Panc1 (cell line): ENCODE measurements around the gene DOCK3. TPM values are rescaled to one million over a fixed set of nuclear protein-coding genes. Genes with fewer than 3 reads are reported as not detected.

Experiments
- ATAC-seq: fragments of 200-7000 bp; cut with Tn5 transposase; 2 replicates; pipeline ENCODE4 v1.9.1; 2020; ENCODE audit warnings: mild to moderate bottlenecking, moderate library complexity
- BruUV-seq: library from RNA; stranded (reverse); fragments of 400-500 nt; replicated peaks from 2 replicates; lab custom pipeline; 2021; lab: Mats Ljungman, UMichigan
- CTCF ChIA-PET: fragments of 300-600 bp; sonication (Branson Sonifier 250); formaldehyde crosslinking; loops from one replicate; lab custom pipeline; 2022; ENCODE audit warnings: antibody characterized with exemption; lab: Charles Lee
- POLR2A ChIA-PET: fragments of 300-600 bp; sonication (Branson Sonifier 250); formaldehyde crosslinking; loops from one replicate; lab custom pipeline; 2022; ENCODE audit warnings: antibody characterized with exemption; lab: Charles Lee
- DNase-seq: peaks from one replicate; pipeline ENCODE4 v3.0.0-alpha.2; 2010; ENCODE audit warnings: low read depth, low spot score
- H3K27ac ChIP-seq: 2 replicates; pipeline ENCODE4 v1.5.1; 2011; ENCODE audit warnings: mild to moderate bottlenecking, low read length, inconsistent platforms
- H3K27me3 ChIP-seq: fragments of 200-500 bp; sonication (Bioruptor generic); 2 replicates; pipeline ENCODE4 v1.6.0; 2014; ENCODE audit warnings: low read length, inconsistent platforms; ENCODE audit not compliant: control insufficient read depth, insufficient read depth
- H3K36me3 ChIP-seq: fragments of 200-500 bp; sonication (Bioruptor generic); 2 replicates; pipeline ENCODE4 v1.5.1; 2014; ENCODE audit warnings: inconsistent platforms, mild to moderate bottlenecking, low read length, moderate library complexity; ENCODE audit not compliant: control insufficient read depth, insufficient read depth
- H3K4me1 ChIP-seq: 2 replicates; pipeline ENCODE4 v1.5.1; 2011; ENCODE audit warnings: inconsistent platforms, mild to moderate bottlenecking, low read length, moderate library complexity; ENCODE audit not compliant: control insufficient read depth, insufficient read depth
- H3K4me3 ChIP-seq, 2 experiments: 2 replicates each; pipeline ENCODE4 v1.5.1; 2011 to 2012; ENCODE audit warnings: low read depth in 2 of 2, low read length in 2 of 2, mild to moderate bottlenecking in 2 of 2, inconsistent platforms in 1 of 2, moderate library complexity in 1 of 2
- H3K9me3 ChIP-seq: fragments of 200-500 bp; sonication (Bioruptor generic); 2 replicates; pipeline ENCODE4 v1.5.1; 2014; ENCODE audit warnings: low read depth, mild to moderate bottlenecking, inconsistent platforms, low read length, moderate library complexity; ENCODE audit not compliant: control insufficient read depth, insufficient read depth
- POLR2AphosphoS5 ChIP-seq: IDR thresholded peaks from 2 replicates; pipeline ENCODE4 v1.6.1; 2012; ENCODE audit warnings: mild to moderate bottlenecking, low read depth, low read length, moderate library complexity
- SIN3A ChIP-seq: IDR thresholded peaks from 2 replicates; pipeline ENCODE4 v1.6.1; 2012; ENCODE audit warnings: low read depth, mild to moderate bottlenecking, low read length, moderate library complexity, borderline replicate concordance; ENCODE audit not compliant: insufficient read depth
- TCF7L2 ChIP-seq: IDR thresholded peaks from 2 replicates; pipeline ENCODE4 v1.6.1; 2011; ENCODE audit warnings: mild to moderate bottlenecking, low read depth, low read length, inconsistent platforms
- in situ Hi-C: cut with HindIII; loops from 2 replicates; pipeline ENCODE4 v1.10.0; 2016; ENCODE audit warnings: low sequenced_read_pairs, low pct_unique_long_range_greater_than_20kb
- intact Hi-C: fragments of 100-400 bp; cut with micrococcal nuclease; formaldehyde crosslinking; loops from one replicate; pipeline ENCODE4 v1.10.0; 2022; ENCODE audit not compliant: unreplicated experiment
- total RNA-seq: library from RNA; stranded (reverse); gene quantifications from one replicate; pipeline ENCODE4 v1.2.1, GENCODE V29; 2021; ENCODE audit not compliant: unreplicated experiment
- TF ChIP-seq, protein P1 (sequence below): fragments of 450-650 bp; IDR thresholded peaks from 2 replicates; pipeline ENCODE4 v1.5.1; 2017; ENCODE audit warnings: mild to moderate bottlenecking
- TF ChIP-seq, protein P2 (sequence below), 2 experiments: IDR thresholded peaks; 2 replicates each; pipeline ENCODE4 v1.6.1; 2011 to 2012; ENCODE audit warnings: low read depth in 2 of 2, control low read depth in 1 of 2, low read length in 1 of 2, mild to moderate bottlenecking in 1 of 2, moderate library complexity in 1 of 2; ENCODE audit not compliant: insufficient read depth in 1 of 2

The DOCK3 gene
- total RNA-seq, 1 experiment from 2014 or later = 0.21 TPM

DNA sequence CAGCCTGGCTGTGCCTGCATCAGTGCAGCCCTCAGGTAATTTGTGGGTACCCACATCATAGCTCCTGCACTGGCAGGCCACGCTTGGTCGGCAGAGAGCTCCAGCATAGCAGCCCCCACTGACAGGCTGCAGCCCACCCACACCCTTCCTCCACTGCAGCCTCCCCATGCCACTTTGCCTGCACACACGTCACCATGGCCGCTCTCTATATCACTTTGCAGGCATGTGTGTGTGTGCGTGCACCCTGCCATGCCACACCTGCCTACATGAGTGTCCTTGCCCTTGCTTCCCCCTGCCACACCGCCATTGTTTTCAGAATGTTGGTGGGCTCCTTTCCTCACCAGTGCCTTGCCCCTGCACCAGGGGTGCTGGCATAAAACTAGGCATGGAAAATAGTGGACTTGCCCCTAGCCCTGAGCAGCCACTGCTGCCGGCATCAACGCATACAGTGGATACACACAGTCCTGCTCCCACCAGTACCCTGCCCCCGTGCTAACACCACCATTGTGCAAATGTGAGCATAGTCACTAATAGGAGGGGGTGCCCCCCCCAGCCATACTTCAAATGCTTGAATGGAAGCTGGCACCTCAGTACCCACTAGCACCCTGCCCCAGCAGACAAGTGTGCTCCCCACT lies 431.6 kb downstream of the DOCK3 start:
- DNase-seq (no peak), ATAC-seq (no peak)
- BruUV-seq = no TSS peak
- in situ Hi-C loops = no loop called here
- H3K27me3 ChIP-seq = no peaks in the 10 kb centered on the region
- no peak overlapping the region for H3K27ac ChIP-seq
- intact Hi-C loops = no loop called here
- H3K4me1 ChIP-seq = no peaks in the 10 kb centered on the region
- TF ChIP-seq SIN3A = no peak
- TF ChIP-seq POLR2AphosphoS5 = no peak
- TF ChIP-seq, protein P1, sequence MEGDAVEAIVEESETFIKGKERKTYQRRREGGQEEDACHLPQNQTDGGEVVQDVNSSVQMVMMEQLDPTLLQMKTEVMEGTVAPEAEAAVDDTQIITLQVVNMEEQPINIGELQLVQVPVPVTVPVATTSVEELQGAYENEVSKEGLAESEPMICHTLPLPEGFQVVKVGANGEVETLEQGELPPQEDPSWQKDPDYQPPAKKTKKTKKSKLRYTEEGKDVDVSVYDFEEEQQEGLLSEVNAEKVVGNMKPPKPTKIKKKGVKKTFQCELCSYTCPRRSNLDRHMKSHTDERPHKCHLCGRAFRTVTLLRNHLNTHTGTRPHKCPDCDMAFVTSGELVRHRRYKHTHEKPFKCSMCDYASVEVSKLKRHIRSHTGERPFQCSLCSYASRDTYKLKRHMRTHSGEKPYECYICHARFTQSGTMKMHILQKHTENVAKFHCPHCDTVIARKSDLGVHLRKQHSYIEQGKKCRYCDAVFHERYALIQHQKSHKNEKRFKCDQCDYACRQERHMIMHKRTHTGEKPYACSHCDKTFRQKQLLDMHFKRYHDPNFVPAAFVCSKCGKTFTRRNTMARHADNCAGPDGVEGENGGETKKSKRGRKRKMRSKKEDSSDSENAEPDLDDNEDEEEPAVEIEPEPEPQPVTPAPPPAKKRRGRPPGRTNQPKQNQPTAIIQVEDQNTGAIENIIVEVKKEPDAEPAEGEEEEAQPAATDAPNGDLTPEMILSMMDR = no peak
- TF ChIP-seq, protein P2, sequence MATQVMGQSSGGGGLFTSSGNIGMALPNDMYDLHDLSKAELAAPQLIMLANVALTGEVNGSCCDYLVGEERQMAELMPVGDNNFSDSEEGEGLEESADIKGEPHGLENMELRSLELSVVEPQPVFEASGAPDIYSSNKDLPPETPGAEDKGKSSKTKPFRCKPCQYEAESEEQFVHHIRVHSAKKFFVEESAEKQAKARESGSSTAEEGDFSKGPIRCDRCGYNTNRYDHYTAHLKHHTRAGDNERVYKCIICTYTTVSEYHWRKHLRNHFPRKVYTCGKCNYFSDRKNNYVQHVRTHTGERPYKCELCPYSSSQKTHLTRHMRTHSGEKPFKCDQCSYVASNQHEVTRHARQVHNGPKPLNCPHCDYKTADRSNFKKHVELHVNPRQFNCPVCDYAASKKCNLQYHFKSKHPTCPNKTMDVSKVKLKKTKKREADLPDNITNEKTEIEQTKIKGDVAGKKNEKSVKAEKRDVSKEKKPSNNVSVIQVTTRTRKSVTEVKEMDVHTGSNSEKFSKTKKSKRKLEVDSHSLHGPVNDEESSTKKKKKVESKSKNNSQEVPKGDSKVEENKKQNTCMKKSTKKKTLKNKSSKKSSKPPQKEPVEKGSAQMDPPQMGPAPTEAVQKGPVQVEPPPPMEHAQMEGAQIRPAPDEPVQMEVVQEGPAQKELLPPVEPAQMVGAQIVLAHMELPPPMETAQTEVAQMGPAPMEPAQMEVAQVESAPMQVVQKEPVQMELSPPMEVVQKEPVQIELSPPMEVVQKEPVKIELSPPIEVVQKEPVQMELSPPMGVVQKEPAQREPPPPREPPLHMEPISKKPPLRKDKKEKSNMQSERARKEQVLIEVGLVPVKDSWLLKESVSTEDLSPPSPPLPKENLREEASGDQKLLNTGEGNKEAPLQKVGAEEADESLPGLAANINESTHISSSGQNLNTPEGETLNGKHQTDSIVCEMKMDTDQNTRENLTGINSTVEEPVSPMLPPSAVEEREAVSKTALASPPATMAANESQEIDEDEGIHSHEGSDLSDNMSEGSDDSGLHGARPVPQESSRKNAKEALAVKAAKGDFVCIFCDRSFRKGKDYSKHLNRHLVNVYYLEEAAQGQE (IDR thresholded peaks at IDR 0.05; ENCODE audit: insufficient read depth in 1 of 2, low read depth in 2 of 2, low read length in 1 of 2) = no peak
- no peak for TF ChIP-seq TCF7L2
- POLR2A ChIA-PET = interaction anchor here (0.7 kb wide), 1 partner anchor 714 kb away, joined by 3 read pairs; no protein-coding TSS in a partner anchor
- no peak overlapping the region for H3K4me3 ChIP-seq
- H3K36me3 ChIP-seq = no peaks in the 10 kb centered on the region
- CTCF ChIA-PET = no interaction called here
- H3K9me3 ChIP-seq = no peaks in the 10 kb centered on the region

DNA sequence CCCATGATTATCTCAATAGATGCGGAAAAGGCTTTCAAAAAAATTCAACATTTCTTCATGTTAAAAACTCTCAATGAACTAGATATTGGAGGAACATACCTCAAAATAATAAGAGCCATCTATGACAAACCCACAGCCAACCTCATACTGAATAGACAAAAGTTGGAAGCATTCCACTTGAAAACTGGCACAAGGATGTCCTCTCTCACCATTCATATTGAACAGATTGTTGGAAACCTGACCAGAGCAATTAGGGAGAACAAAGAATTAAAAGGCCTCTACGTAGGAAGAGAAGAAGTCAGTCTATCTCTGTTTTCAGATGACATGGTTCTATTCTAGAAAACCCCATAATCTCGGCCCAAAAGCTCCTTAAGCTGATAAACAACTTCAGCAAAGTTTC lies 435.9 kb downstream of the DOCK3 start:
- DNase-seq = no peak
- no peak for TF ChIP-seq TCF7L2
- no peak for TF ChIP-seq SIN3A
- TF ChIP-seq, protein P2 (IDR thresholded peaks at IDR 0.05; ENCODE audit: insufficient read depth in 1 of 2, low read depth in 2 of 2, low read length in 1 of 2) = no peak
- TF ChIP-seq, protein P1 = no peak
- TF ChIP-seq POLR2AphosphoS5 = no peak
- POLR2A ChIA-PET = no interaction called here
- no peaks in the 10 kb centered on the region for H3K27me3 ChIP-seq
- no peaks in the 10 kb centered on the region for H3K36me3 ChIP-seq
- no peak overlapping the region for H3K4me3 ChIP-seq
- intact Hi-C loops = no loop called here
- no peaks in the 10 kb centered on the region for H3K9me3 ChIP-seq
- H3K27ac ChIP-seq = no peak overlapping the region
- ATAC-seq = no peak
- in situ Hi-C loops = no loop called here
- no TSS peak for BruUV-seq
- CTCF ChIA-PET = no interaction called here
- no peaks in the 10 kb centered on the region for H3K4me1 ChIP-seq
